H1 (cell line): Measurements from ENCODE around the gene GLTPD2. TPM values are rescaled to one million over a fixed set of nuclear protein-coding genes. Genes with fewer than 3 reads are reported as not detected.

Source experiments
- CTCF ChIA-PET: fragments of 300-600 bp; sonication (Branson Sonifier 250); formaldehyde crosslinking; loops from one replicate; lab custom pipeline; 2021; ENCODE audit not compliant: partially characterized antibody; lab: Charles Lee
- POLR2A ChIA-PET: fragments of 300-600 bp; sonication (Branson Sonifier 250); formaldehyde crosslinking; loops from one replicate; lab custom pipeline; 2021; ENCODE audit warnings: inconsistent platforms; ENCODE audit not compliant: partially characterized antibody; lab: Charles Lee
- DNase-seq, 2 experiments: peaks; one replicate each; pipeline versions ENCODE4 v3.0.0 to v3.0.0-alpha.2; 2010 to 2022; ENCODE audit warnings: low spot score in 2 of 2, low read depth in 1 of 2, mixed read lengths in 1 of 2
- FAIRE-seq: peaks from 2 replicates; lab custom pipeline; 2011; peaks lifted over from hg19 to GRCh38; lab: Jason Lieb, UNC
- H2AFZ ChIP-seq: 2 replicates; pipeline ENCODE4 v1.8.1; 2012; ENCODE audit warnings: low read length, inconsistent platforms
- H2AK5ac ChIP-seq: 2 replicates; pipeline ENCODE4 v1.6.1; 2013; ENCODE audit warnings: low read depth, low read length
- H2BK120ac ChIP-seq: replicated peaks from 2 replicates; pipeline ENCODE3; 2013; ENCODE audit warnings: low read depth, low read length, inconsistent platforms
- H2BK12ac ChIP-seq: 2 replicates; pipeline ENCODE4 v1.6.1; 2013; ENCODE audit warnings: low read depth, low read length
- H2BK15ac ChIP-seq: 2 replicates; pipeline ENCODE4 v1.6.1; 2013; ENCODE audit warnings: low read length
- H2BK20ac ChIP-seq: 2 replicates; pipeline ENCODE4 v1.6.1; 2013; ENCODE audit warnings: low read length
- H2BK5ac ChIP-seq: 2 replicates; pipeline ENCODE4 v1.6.1; 2013; ENCODE audit warnings: low read depth, low read length
- H3K14ac ChIP-seq: 2 replicates; pipeline ENCODE4 v1.6.1; 2013; ENCODE audit warnings: inconsistent platforms; ENCODE audit not compliant: insufficient read length
- H3K18ac ChIP-seq: 2 replicates; pipeline ENCODE4 v1.6.1; 2013; ENCODE audit warnings: low read length; ENCODE audit errors: extremely low read depth
- H3K23ac ChIP-seq: 2 replicates; pipeline ENCODE4 v1.6.1; 2013; ENCODE audit warnings: inconsistent platforms; ENCODE audit not compliant: insufficient read length
- H3K23me2 ChIP-seq: 2 replicates; pipeline ENCODE4 v1.6.1; 2013; ENCODE audit warnings: low read depth, low read length
- H3K27ac ChIP-seq: 2 replicates; pipeline ENCODE4 v1.6.1; 2011; ENCODE audit warnings: low read depth, low read length, inconsistent platforms
- H3K27me3 ChIP-seq, 4 experiments: replicated peaks in 1 of 4; 1 replicate in 1 of 4; 2 replicates in 3 of 4; pipeline versions ENCODE4 v1.6.1 to v1.8.1; 2011 to 2013; ENCODE audit warnings: low read length in 3 of 4, mild to moderate bottlenecking in 3 of 4, inconsistent platforms in 2 of 4, mixed read lengths in 2 of 4, moderate library complexity in 1 of 4; ENCODE audit not compliant: control insufficient read depth in 3 of 4, insufficient read depth in 3 of 4; ENCODE audit errors: extremely low read depth in 1 of 4
- H3K36me3 ChIP-seq, 4 experiments: 2 replicates each; pipeline versions ENCODE4 v1.6.1 to v1.8.1; 2011 to 2013; ENCODE audit warnings: mild to moderate bottlenecking in 4 of 4, low read length in 3 of 4, moderate library complexity in 2 of 4, control low read depth in 1 of 4, inconsistent platforms in 1 of 4; ENCODE audit not compliant: insufficient read depth in 4 of 4, control insufficient read depth in 2 of 4
- H3K4ac ChIP-seq: replicated peaks from 2 replicates; pipeline ENCODE3; 2013; ENCODE audit warnings: low read length, low read depth, mixed read lengths, inconsistent platforms; ENCODE audit not compliant: insufficient read length
- H3K4me1 ChIP-seq, 4 experiments: replicated peaks in 1 of 4; 1 replicate in 1 of 4; 2 replicates in 3 of 4; pipeline versions ENCODE4 v1.6.1 to v1.8.1; 2011 to 2013; ENCODE audit warnings: low read length in 3 of 4, inconsistent platforms in 2 of 4, mixed read lengths in 1 of 4; ENCODE audit not compliant: insufficient read depth in 4 of 4, control insufficient read depth in 3 of 4
- H3K4me2 ChIP-seq, 2 experiments: 2 replicates each; pipeline versions ENCODE4 v1.6.1 to v1.8.1; 2011 to 2013; ENCODE audit warnings: low read depth in 2 of 2, low read length in 2 of 2, control low read depth in 1 of 2, inconsistent platforms in 1 of 2, mild to moderate bottlenecking in 1 of 2; ENCODE audit not compliant: insufficient read depth in 1 of 2
- H3K4me3 ChIP-seq, 4 experiments: fragments of 200-600, 300-600 bp in 1 of 4; sonication (generic), shearing (Covaris generic), sonication (Bioruptor Twin) in 1 of 4; 2 replicates each; pipeline versions ENCODE4 v1.5.1 to v1.8.1; 2011 to 2016; ENCODE audit warnings: low read length in 4 of 4, low read depth in 3 of 4, control low read depth in 2 of 4, inconsistent platforms in 2 of 4, mild to moderate bottlenecking in 2 of 4, mixed read lengths in 1 of 4, moderate library complexity in 1 of 4; ENCODE audit not compliant: insufficient read depth in 2 of 4; ENCODE audit errors: extremely low read depth in 1 of 4
- H3K56ac ChIP-seq: replicated peaks from 2 replicates; pipeline ENCODE3; 2013; ENCODE audit warnings: low read depth, mild to moderate bottlenecking, mixed read lengths, low read length, inconsistent platforms; ENCODE audit not compliant: insufficient read length
- H3K79me1 ChIP-seq: 2 replicates; pipeline ENCODE4 v1.6.1; 2013; ENCODE audit warnings: low read depth, low read length, control low read depth
- H3K79me2 ChIP-seq, 2 experiments: 2 replicates each; pipeline versions ENCODE4 v1.6.1 to v1.8.1; 2012 to 2013; ENCODE audit warnings: low read length in 2 of 2, mild to moderate bottlenecking in 2 of 2, inconsistent platforms in 1 of 2; ENCODE audit not compliant: insufficient read depth in 2 of 2, control insufficient read depth in 1 of 2
- H3K9ac ChIP-seq, 4 experiments: replicated peaks in 1 of 4; 1 replicate in 1 of 4; 2 replicates in 3 of 4; pipeline versions ENCODE4 v1.6.1 to v1.8.1; 2011 to 2013; ENCODE audit warnings: low read depth in 3 of 4, low read length in 3 of 4, control low read depth in 2 of 4, mild to moderate bottlenecking in 2 of 4, moderate library complexity in 2 of 4, inconsistent platforms in 1 of 4; ENCODE audit errors: extremely low read depth in 1 of 4
- H3K9me3 ChIP-seq, 2 experiments: 2 replicates each; pipeline versions ENCODE4 v1.6.1 to v1.8.1; 2012 to 2013; ENCODE audit warnings: mild to moderate bottlenecking in 2 of 2, moderate library complexity in 2 of 2, control low read depth in 1 of 2, inconsistent platforms in 1 of 2, low read depth in 1 of 2, low read length in 1 of 2, mixed read lengths in 1 of 2; ENCODE audit not compliant: insufficient read depth in 2 of 2
- H4K20me1 ChIP-seq, 2 experiments: replicated peaks in 1 of 2; 2 replicates each; pipeline versions ENCODE3 to v1.8.1; 2011 to 2013; ENCODE audit warnings: inconsistent platforms in 2 of 2, low read length in 2 of 2, mild to moderate bottlenecking in 1 of 2; ENCODE audit not compliant: insufficient read depth in 2 of 2, control insufficient read depth in 1 of 2
- H4K5ac ChIP-seq: 2 replicates; pipeline ENCODE4 v1.6.1; 2013; ENCODE audit warnings: low read length, low read depth, mixed read lengths, inconsistent platforms; ENCODE audit not compliant: insufficient read length
- H4K8ac ChIP-seq: 2 replicates; pipeline ENCODE4 v1.8.0; 2013; ENCODE audit warnings: mild to moderate bottlenecking, moderate library complexity, low read length, inconsistent platforms; ENCODE audit not compliant: insufficient read depth; ENCODE audit errors: extremely low read depth
- H4K91ac ChIP-seq: replicated peaks from 2 replicates; pipeline ENCODE3; 2013; ENCODE audit warnings: low read length, mixed read lengths, inconsistent platforms; ENCODE audit not compliant: insufficient read length
- EGR1 ChIP-seq: IDR thresholded peaks from 2 replicates; pipeline ENCODE4 v1.6.1; 2011; ENCODE audit warnings: low read depth, low read length, borderline replicate concordance
- EZH2 ChIP-seq: fragments of 200-600 bp; sonication (generic); IDR thresholded peaks from 2 replicates; pipeline ENCODE4 v1.7.1; 2012; ENCODE audit warnings: low read depth, mild to moderate bottlenecking, moderate library complexity, low read length, inconsistent platforms; ENCODE audit not compliant: severe bottlenecking
- JUN ChIP-seq: IDR thresholded peaks from 2 replicates; pipeline ENCODE4 v1.6.1; 2011; ENCODE audit warnings: low read depth, mild to moderate bottlenecking, improper control_type of control experiment, low read length
- NRF1 ChIP-seq: IDR thresholded peaks from 2 replicates; pipeline ENCODE4 v1.6.1; 2011; ENCODE audit warnings: mild to moderate bottlenecking, low read depth, low read length, improper control_type of control experiment
- PHF8 ChIP-seq: fragments of 200-600 bp; sonication (generic); conservative IDR thresholded peaks from 2 replicates; pipeline ENCODE4 v1.7.1; 2012; ENCODE audit warnings: low read depth, mild to moderate bottlenecking, inconsistent platforms, low read length, moderate library complexity
- SUZ12 ChIP-seq: fragments of 200-600 bp; sonication (generic); IDR thresholded peaks from 2 replicates; pipeline ENCODE4 v1.6.1; 2012; ENCODE audit warnings: mild to moderate bottlenecking, inconsistent platforms, low read length, moderate library complexity, mixed read lengths
- TAF1 ChIP-seq: IDR thresholded peaks from 2 replicates; pipeline ENCODE4 v1.6.1; 2011; ENCODE audit warnings: mild to moderate bottlenecking, low read depth, low read length
- TEAD4 ChIP-seq: IDR thresholded peaks from 2 replicates; pipeline ENCODE4 v1.6.1; 2012; ENCODE audit warnings: low read depth, low read length, inconsistent platforms, mixed read lengths
- YY1 ChIP-seq: IDR thresholded peaks from 2 replicates; pipeline ENCODE4 v1.6.1; 2011; ENCODE audit warnings: low read depth, mild to moderate bottlenecking, low read length
- ZNF274 ChIP-seq: IDR thresholded peaks from 2 replicates; pipeline ENCODE4 v1.7.0; 2012; ENCODE audit warnings: low read length, borderline replicate concordance; ENCODE audit errors: extremely low read depth
- WGBS, 2 experiments: shearing (Covaris generic) in 1 of 2; methylation state at CpG; one replicate each; pipeline versions ENCODE4 v1.1.6 to v1.1.7; 2013 to 2015; ENCODE audit warnings: low lambda C conversion rate in 2 of 2, mixed read lengths in 2 of 2, inconsistent platforms in 1 of 2, low coverage in 1 of 2, missing lambda C conversion rate in 1 of 2; ENCODE audit not compliant: insufficient replicate concordance in 2 of 2, insufficient coverage in 1 of 2, insufficient read length in 1 of 2; ENCODE audit errors: extremely low coverage in 1 of 2, missing lambda C conversion rate in 1 of 2; 5-methylcytosine and 5-hydroxymethylcytosine counted together
- polyA plus RNA-seq, 7 experiments: library from polyadenylated mRNA; depleted of rRNA in 3 of 7; stranded (reverse) in 5 of 7; unstranded in 2 of 7; fragments of >200 nt in 5 of 7; fragments of 200-250 nt in 2 of 7; gene quantifications; 1 replicate in 5 of 7; 2 replicates in 1 of 7; 4 replicates in 1 of 7; pipeline versions ENCODE4 v1.2.1 to v1.2.3, GENCODE V29; 2011 to 2013; ENCODE audit warnings: missing spikeins in 2 of 7, mixed read lengths in 2 of 7
- total RNA-seq: library from RNA; stranded (reverse); fragmentation: NEBNext Ultra II Directional; extraction: Animal tissue kit (Norgen Biotek cat#: 25700); gene quantifications from 2 replicates; pipeline ENCODE4 v1.2.1, GENCODE V29; 2021

The GLTPD2 gene
- total and polyA plus RNA-seq, 2 of the 8 experiments (the other 6 are each of a cell fraction or from before 2014, with no cell fraction given), result not detected

DNA sequence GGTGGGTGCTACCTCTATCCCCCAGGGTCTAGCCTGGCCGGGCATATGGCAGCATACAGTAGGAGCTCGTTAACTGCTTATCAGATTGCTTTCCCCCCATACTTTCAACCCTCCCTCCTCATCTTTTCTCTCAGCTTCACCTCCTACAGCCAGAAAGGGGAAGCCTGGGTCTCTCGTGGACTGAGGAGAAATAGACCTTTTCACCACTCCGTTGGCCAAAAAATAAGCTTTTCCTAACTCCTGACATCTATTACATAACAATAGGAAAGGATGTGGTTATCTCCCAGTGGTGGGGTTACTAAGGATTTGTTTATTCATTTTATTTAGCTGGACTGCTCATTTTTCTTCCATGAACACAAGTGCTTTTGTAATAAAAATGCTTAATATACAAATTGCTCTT lies 40.1 kb upstream of the GLTPD2 start:
- 75% methylated on average over 4 of the region's 4 CpGs; no CpG with 5 or more reads in 1 of the 2 experiments for WGBS, 2 experiments
- H3K9ac ChIP-seq, result no peak overlapping the region
- no peak overlapping the region for H3K4me2 ChIP-seq
- no peaks in the 10 kb centered on the region for H3K9me3 ChIP-seq
- CTCF ChIA-PET, result interaction anchor here (0.9 to 1.0 kb wide), 2 partner anchors 38 to 42 kb away, joined by 4 to 7 read pairs; no protein-coding TSS in a partner anchor
- no peak overlapping the region for H4K91ac ChIP-seq
- POLR2A ChIA-PET, result no interaction called here
- H3K56ac ChIP-seq, result no peak overlapping the region
- H3K4ac ChIP-seq, result no peak overlapping the region
- no peak overlapping the region for H3K4me3 ChIP-seq
- no peak overlapping the region for H2BK15ac ChIP-seq
- no peaks in the 10 kb centered on the region for H3K36me3 ChIP-seq
- no peak for FAIRE-seq
- peaks cover 0 to 9% (median 5%) of the 10 kb centered on the region in 4 experiments; a peak in 4 of 7 replicates for H3K27me3 ChIP-seq
- H2AFZ ChIP-seq, result no peak overlapping the region
- no peak overlapping the region for H4K8ac ChIP-seq
- no peak overlapping the region for H3K23ac ChIP-seq
- H2BK12ac ChIP-seq, result no peak overlapping the region
- no peak overlapping the region for H4K5ac ChIP-seq
- H3K27ac ChIP-seq, result no peak overlapping the region
- H3K79me1 ChIP-seq, result no peaks in the 10 kb centered on the region
- no peak overlapping the region for H2BK120ac ChIP-seq
- H3K18ac ChIP-seq, result no peak overlapping the region
- no peak overlapping the region for H3K14ac ChIP-seq
- DNase-seq, result no peak
- H3K79me2 ChIP-seq, result no peaks in the 10 kb centered on the region
- H2BK5ac ChIP-seq, result no peak overlapping the region
- H2BK20ac ChIP-seq, result no peak overlapping the region
- no peak for TF ChIP-seq NRF1
- TF ChIP-seq EZH2, result no peak
- TF ChIP-seq ZNF274, result no peak
- TF ChIP-seq JUN, result no peak
- no peak for TF ChIP-seq SUZ12
- no peak for TF ChIP-seq TAF1
- no peak for TF ChIP-seq YY1
- TF ChIP-seq TEAD4, result no peak
- TF ChIP-seq PHF8, result no peak
- no peak for TF ChIP-seq EGR1
- H2AK5ac ChIP-seq, result no peak overlapping the region
- no peaks in the 10 kb centered on the region for H4K20me1 ChIP-seq
- peaks cover 7% of the 10 kb centered on the region; the same call in 1 of the 2 replicates for H3K23me2 ChIP-seq
- peaks cover 0 to 3% (median under 1%) of the 10 kb centered on the region in 4 experiments; a peak in 3 of 7 replicates for H3K4me1 ChIP-seq
